Liver (tissue), 9 donors: ENCODE data around the gene DHCR24. TPM values are rescaled to one million over a fixed set of nuclear protein-coding genes. Genes with fewer than 3 reads are reported as not detected.

Experiments
- DNase-seq: peaks from one replicate; pipeline ENCODE4 v3.0.0-alpha.2; 2017; ENCODE audit warnings: low spot score
- H3K27ac ChIP-seq, 2 donors: one replicate each; pipeline ENCODE4 v1.7.0; 2013; ENCODE audit warnings: inconsistent platforms in 2 of 2, low read length in 2 of 2, control low read depth in 1 of 2, low read depth in 1 of 2, mild to moderate bottlenecking in 1 of 2
- H3K27me3 ChIP-seq, 4 donors: one replicate each; pipeline versions ENCODE4 v1.6.1 to v1.7.0; 2013; ENCODE audit warnings: low read length in 3 of 4, inconsistent platforms in 1 of 4, mild to moderate bottlenecking in 1 of 4, moderate library complexity in 1 of 4; ENCODE audit not compliant: control insufficient read depth in 4 of 4, insufficient read depth in 4 of 4
- H3K36me3 ChIP-seq, 4 donors: one replicate each; pipeline versions ENCODE4 v1.6.1 to v1.7.0; 2013; ENCODE audit warnings: low read length in 3 of 4, mild to moderate bottlenecking in 3 of 4, low read depth in 1 of 4, moderate library complexity in 1 of 4; ENCODE audit not compliant: control insufficient read depth in 4 of 4, insufficient read depth in 3 of 4
- H3K4me1 ChIP-seq, 4 donors: one replicate each; pipeline versions ENCODE4 v1.6.1 to v1.7.0; 2013; ENCODE audit warnings: low read length in 3 of 4, mild to moderate bottlenecking in 3 of 4, moderate library complexity in 1 of 4; ENCODE audit not compliant: control insufficient read depth in 4 of 4, insufficient read depth in 4 of 4
- H3K4me3 ChIP-seq, 3 donors: one replicate each; pipeline versions ENCODE4 v1.6.1 to v1.7.0; 2013; ENCODE audit warnings: low read length in 3 of 3, control low read depth in 1 of 3, low read depth in 1 of 3, mild to moderate bottlenecking in 1 of 3
- H3K9ac ChIP-seq, 2 donors: one replicate each; pipeline ENCODE4 v1.7.0; 2013; ENCODE audit warnings: low read length in 2 of 2, mild to moderate bottlenecking in 2 of 2, moderate library complexity in 2 of 2, control low read depth in 1 of 2, low read depth in 1 of 2
- H3K9me3 ChIP-seq, 4 donors: one replicate each; pipeline versions ENCODE4 v1.6.1 to v1.7.0; 2013; ENCODE audit warnings: low read length in 3 of 4; ENCODE audit not compliant: control insufficient read depth in 4 of 4
- EGR1 ChIP-seq, 2 donors: IDR thresholded peaks; 2 replicates each; pipeline ENCODE4 v1.6.1; 2016 to 2018; ENCODE audit warnings: antibody characterized with exemption in 2 of 2, low read depth in 2 of 2
- FOXA1 ChIP-seq: IDR thresholded peaks from 2 replicates; pipeline ENCODE4 v1.6.1; 2016; ENCODE audit warnings: antibody characterized with exemption
- FOXA2 ChIP-seq: IDR thresholded peaks from 2 replicates; pipeline ENCODE4 v1.6.1; 2016; ENCODE audit warnings: antibody characterized with exemption
- GABPA ChIP-seq, 2 donors: IDR thresholded peaks in 1 of 2; conservative IDR thresholded peaks in 1 of 2; 2 replicates each; pipeline ENCODE4 v1.6.1; 2016; ENCODE audit warnings: antibody characterized with exemption in 2 of 2, mild to moderate bottlenecking in 1 of 2, moderate library complexity in 1 of 2
- HNF4A ChIP-seq, 2 donors: conservative IDR thresholded peaks; 2 replicates each; pipeline ENCODE4 v1.6.1; 2016; ENCODE audit warnings: antibody characterized with exemption in 2 of 2, mild to moderate bottlenecking in 2 of 2
- HNF4G ChIP-seq: IDR thresholded peaks from 2 replicates; pipeline ENCODE4 v1.6.1; 2016; ENCODE audit warnings: antibody characterized with exemption
- NR2F2 ChIP-seq: IDR thresholded peaks from 2 replicates; pipeline ENCODE4 v1.6.1; 2016; ENCODE audit warnings: antibody characterized with exemption
- RAD21 ChIP-seq, 2 donors: IDR thresholded peaks; 2 replicates each; pipeline ENCODE4 v1.6.1; 2016; ENCODE audit warnings: antibody characterized with exemption in 2 of 2, mild to moderate bottlenecking in 2 of 2
- RXRA ChIP-seq, 2 donors: IDR thresholded peaks; 2 replicates each; pipeline ENCODE4 v1.6.1; 2017 to 2018; ENCODE audit warnings: antibody characterized with exemption in 2 of 2, mild to moderate bottlenecking in 1 of 2
- SP1 ChIP-seq: IDR thresholded peaks from 2 replicates; pipeline ENCODE4 v1.6.1; 2018; ENCODE audit warnings: antibody characterized with exemption, mild to moderate bottlenecking
- TAF1 ChIP-seq: conservative IDR thresholded peaks from 2 replicates; pipeline ENCODE4 v1.6.1; 2016; ENCODE audit warnings: antibody characterized with exemption, mild to moderate bottlenecking
- YY1 ChIP-seq: IDR thresholded peaks from 2 replicates; pipeline ENCODE4 v1.6.1; 2016; ENCODE audit warnings: antibody characterized with exemption, mild to moderate bottlenecking
- WGBS: extraction: QIAGEN DNeasy Blood & Tissue Kit; methylation state at CpG from one replicate; pipeline ENCODE4 v1.1.7; 2013; 5-methylcytosine and 5-hydroxymethylcytosine counted together
- polyA plus RNA-seq, 2 donors: library from polyadenylated mRNA; stranded (reverse) in 1 of 2; unstranded in 1 of 2; fragments of 200-250 nt in 1 of 2; fragments of >200 nt in 1 of 2; fragmentation: Nextera tagmentation in 1 of 2; extraction: Ambion mirVana in 1 of 2; gene quantifications; one replicate each; pipeline versions ENCODE4 v1.2.1 to v1.2.3, GENCODE V29; 2013 to 2015
- total RNA-seq, 2 donors: library from RNA; depleted of rRNA; stranded (reverse); fragments of >200 nt; gene quantifications; one replicate each; pipeline ENCODE4 v1.2.3, GENCODE V29; 2014
- TF ChIP-seq, protein P1 (sequence below): IDR thresholded peaks from 2 replicates; pipeline ENCODE4 v1.6.1; 2016; ENCODE audit warnings: antibody characterized with exemption
- TF ChIP-seq, protein P2 (sequence below): fragments of 150-350 bp; IDR thresholded peaks from 2 replicates; pipeline ENCODE4 v1.5.1; 2017; ENCODE audit warnings: improper control_type of control experiment, low read depth, low read length; ENCODE audit not compliant: missing input control
- TF ChIP-seq, protein P3 (sequence below): IDR thresholded peaks from 2 replicates; pipeline ENCODE4 v1.6.1; 2016; ENCODE audit warnings: antibody characterized with exemption
- TF ChIP-seq, protein P4 (sequence below): IDR thresholded peaks from 2 replicates; pipeline ENCODE4 v1.6.1; 2016; ENCODE audit warnings: antibody characterized with exemption, mild to moderate bottlenecking
- TF ChIP-seq, protein P5 (sequence below): IDR thresholded peaks from 2 replicates; pipeline ENCODE4 v1.6.1; 2016; ENCODE audit warnings: antibody characterized with exemption
- donor health status: healthy.
- donor health status: healthy.
- donor health status: healthy.
- donor health status: healthy.
- donor health status: healthy.

The DHCR24 gene
- total and polyA plus RNA-seq, 4 donors = 271 to 815 (median 600) TPM

DNA sequence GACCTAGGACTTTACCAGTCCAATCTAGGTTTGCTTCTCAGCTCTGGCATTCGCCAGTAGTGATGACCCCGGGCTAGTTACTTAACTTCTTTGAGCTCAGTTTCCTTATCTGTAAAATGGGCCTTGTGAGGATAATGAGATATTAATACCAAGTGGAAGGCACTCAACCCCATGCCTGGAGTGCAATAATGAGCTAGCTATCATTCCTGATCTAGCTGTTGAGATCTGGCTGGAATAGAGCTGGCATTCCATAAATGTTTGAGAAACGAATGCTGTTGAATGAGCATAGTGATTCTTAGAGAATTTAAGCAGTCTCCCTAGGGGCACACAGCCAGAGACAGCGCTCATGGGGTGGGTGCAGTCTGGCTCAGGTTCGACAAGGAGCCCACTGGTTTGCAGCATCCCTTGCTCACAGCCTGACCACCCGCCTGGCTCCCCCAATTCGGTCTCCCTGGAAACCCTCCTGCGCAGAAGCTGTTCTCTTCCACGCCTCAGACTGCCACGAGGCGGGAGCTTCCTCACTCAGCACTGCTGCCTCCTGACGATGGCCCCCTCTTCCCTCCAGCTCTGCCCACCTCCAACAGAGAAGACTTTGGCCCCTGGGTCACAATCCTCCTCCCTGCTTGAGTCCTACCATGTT is 32.5 kb downstream of the DHCR24 start:
- TF ChIP-seq, protein P1, sequence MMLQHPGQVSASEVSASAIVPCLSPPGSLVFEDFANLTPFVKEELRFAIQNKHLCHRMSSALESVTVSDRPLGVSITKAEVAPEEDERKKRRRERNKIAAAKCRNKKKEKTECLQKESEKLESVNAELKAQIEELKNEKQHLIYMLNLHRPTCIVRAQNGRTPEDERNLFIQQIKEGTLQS = no peak
- TF ChIP-seq SP1 (no peak), EGR1 (IDR thresholded peaks at IDR 0.05; ENCODE audit: low read depth in 2 of 2) (no peak), TAF1 (no peak), GABPA (IDR thresholded peaks at IDR 0.05 in 1 of 2, conservative IDR thresholded peaks at IDR 0.05 in 1 of 2) (no peak), YY1 (no peak), NR2F2 (no peak)
- TF ChIP-seq, protein P2, sequence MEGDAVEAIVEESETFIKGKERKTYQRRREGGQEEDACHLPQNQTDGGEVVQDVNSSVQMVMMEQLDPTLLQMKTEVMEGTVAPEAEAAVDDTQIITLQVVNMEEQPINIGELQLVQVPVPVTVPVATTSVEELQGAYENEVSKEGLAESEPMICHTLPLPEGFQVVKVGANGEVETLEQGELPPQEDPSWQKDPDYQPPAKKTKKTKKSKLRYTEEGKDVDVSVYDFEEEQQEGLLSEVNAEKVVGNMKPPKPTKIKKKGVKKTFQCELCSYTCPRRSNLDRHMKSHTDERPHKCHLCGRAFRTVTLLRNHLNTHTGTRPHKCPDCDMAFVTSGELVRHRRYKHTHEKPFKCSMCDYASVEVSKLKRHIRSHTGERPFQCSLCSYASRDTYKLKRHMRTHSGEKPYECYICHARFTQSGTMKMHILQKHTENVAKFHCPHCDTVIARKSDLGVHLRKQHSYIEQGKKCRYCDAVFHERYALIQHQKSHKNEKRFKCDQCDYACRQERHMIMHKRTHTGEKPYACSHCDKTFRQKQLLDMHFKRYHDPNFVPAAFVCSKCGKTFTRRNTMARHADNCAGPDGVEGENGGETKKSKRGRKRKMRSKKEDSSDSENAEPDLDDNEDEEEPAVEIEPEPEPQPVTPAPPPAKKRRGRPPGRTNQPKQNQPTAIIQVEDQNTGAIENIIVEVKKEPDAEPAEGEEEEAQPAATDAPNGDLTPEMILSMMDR = no peak
- TF ChIP-seq, protein P3, sequence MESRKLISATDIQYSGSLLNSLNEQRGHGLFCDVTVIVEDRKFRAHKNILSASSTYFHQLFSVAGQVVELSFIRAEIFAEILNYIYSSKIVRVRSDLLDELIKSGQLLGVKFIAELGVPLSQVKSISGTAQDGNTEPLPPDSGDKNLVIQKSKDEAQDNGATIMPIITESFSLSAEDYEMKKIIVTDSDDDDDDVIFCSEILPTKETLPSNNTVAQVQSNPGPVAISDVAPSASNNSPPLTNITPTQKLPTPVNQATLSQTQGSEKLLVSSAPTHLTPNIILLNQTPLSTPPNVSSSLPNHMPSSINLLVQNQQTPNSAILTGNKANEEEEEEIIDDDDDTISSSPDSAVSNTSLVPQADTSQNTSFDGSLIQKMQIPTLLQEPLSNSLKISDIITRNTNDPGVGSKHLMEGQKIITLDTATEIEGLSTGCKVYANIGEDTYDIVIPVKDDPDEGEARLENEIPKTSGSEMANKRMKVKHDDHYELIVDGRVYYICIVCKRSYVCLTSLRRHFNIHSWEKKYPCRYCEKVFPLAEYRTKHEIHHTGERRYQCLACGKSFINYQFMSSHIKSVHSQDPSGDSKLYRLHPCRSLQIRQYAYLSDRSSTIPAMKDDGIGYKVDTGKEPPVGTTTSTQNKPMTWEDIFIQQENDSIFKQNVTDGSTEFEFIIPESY = no peak
- WGBS = 96% methylated on average over 12 of the region's 12 CpGs
- Histone ChIP-seq H3K4me1 (peaks cover 6 to 51% (median 33%) of the 10 kb centered on the region in 4 donors), H3K27ac (no peak overlapping the region), H3K9ac (no peak overlapping the region), H3K36me3 (peaks cover 28 to 69% (median 56%) of the 10 kb centered on the region in 4 donors), H3K27me3 (no peaks in the 10 kb centered on the region), H3K4me3 (no peak overlapping the region), H3K9me3 (no peaks in the 10 kb centered on the region)
- no peak for DNase-seq

DNA sequence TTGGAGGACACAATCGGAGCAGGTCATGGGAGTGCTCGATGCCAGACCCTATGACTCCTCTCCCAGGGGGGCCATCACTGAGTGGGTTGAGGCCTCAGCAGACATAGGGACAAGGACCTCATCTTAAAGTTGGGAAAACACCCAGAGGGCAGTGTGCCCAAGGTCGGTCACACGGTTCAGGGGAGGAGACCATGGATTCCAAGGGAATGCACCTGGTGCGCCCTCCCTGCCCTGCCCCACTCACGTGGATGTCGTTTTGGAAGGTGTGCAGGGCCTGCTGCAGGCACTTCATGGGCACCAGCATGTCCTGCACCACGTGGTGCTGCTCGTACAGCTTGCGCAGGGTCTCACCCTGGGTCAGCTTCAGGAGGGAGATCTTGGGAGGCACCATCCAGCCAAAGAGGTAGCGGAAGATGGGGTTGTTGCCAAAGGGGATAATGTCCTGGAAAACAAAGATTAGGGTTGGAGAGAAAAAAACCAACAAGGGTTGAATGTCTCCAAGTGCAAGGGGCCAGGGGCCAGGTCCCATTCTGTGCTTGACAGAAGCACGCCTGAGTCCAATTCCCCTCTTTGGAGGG is 33.1 kb downstream of the DHCR24 start:
- no peak for DNase-seq
- no peaks in the 10 kb centered on the region for H3K9me3 ChIP-seq
- H3K27me3 ChIP-seq = no peaks in the 10 kb centered on the region
- H3K36me3 ChIP-seq = peaks cover 28 to 71% (median 58%) of the 10 kb centered on the region in 4 donors
- H3K27ac ChIP-seq = no peak overlapping the region
- TF ChIP-seq GABPA (IDR thresholded peaks at IDR 0.05 in 1 of 2, conservative IDR thresholded peaks at IDR 0.05 in 1 of 2) = no peak
- TF ChIP-seq HNF4A (conservative IDR thresholded peaks at IDR 0.05) = no peak
- no peak for TF ChIP-seq EGR1 (IDR thresholded peaks at IDR 0.05; ENCODE audit: low read depth in 2 of 2)
- TF ChIP-seq, protein P2 = no peak
- TF ChIP-seq RXRA (IDR thresholded peaks at IDR 0.05) = no peak
- TF ChIP-seq, protein P4, sequence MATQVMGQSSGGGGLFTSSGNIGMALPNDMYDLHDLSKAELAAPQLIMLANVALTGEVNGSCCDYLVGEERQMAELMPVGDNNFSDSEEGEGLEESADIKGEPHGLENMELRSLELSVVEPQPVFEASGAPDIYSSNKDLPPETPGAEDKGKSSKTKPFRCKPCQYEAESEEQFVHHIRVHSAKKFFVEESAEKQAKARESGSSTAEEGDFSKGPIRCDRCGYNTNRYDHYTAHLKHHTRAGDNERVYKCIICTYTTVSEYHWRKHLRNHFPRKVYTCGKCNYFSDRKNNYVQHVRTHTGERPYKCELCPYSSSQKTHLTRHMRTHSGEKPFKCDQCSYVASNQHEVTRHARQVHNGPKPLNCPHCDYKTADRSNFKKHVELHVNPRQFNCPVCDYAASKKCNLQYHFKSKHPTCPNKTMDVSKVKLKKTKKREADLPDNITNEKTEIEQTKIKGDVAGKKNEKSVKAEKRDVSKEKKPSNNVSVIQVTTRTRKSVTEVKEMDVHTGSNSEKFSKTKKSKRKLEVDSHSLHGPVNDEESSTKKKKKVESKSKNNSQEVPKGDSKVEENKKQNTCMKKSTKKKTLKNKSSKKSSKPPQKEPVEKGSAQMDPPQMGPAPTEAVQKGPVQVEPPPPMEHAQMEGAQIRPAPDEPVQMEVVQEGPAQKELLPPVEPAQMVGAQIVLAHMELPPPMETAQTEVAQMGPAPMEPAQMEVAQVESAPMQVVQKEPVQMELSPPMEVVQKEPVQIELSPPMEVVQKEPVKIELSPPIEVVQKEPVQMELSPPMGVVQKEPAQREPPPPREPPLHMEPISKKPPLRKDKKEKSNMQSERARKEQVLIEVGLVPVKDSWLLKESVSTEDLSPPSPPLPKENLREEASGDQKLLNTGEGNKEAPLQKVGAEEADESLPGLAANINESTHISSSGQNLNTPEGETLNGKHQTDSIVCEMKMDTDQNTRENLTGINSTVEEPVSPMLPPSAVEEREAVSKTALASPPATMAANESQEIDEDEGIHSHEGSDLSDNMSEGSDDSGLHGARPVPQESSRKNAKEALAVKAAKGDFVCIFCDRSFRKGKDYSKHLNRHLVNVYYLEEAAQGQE = no peak
- TF ChIP-seq HNF4G = no peak
- TF ChIP-seq FOXA1 = no peak
- no peak for TF ChIP-seq SP1
- TF ChIP-seq FOXA2 = no peak
- no peak for TF ChIP-seq NR2F2
- TF ChIP-seq TAF1 = no peak
- TF ChIP-seq, protein P5, sequence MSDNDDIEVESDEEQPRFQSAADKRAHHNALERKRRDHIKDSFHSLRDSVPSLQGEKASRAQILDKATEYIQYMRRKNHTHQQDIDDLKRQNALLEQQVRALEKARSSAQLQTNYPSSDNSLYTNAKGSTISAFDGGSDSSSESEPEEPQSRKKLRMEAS = no peak
- no peak for TF ChIP-seq RAD21 (IDR thresholded peaks at IDR 0.05)
- TF ChIP-seq, protein P1 = no peak
- no peak overlapping the region for H3K4me3 ChIP-seq
- no peak overlapping the region for H3K9ac ChIP-seq
- WGBS = 80% methylated on average over 12 of the region's 12 CpGs
- H3K4me1 ChIP-seq = peaks cover 4 to 44% (median 29%) of the 10 kb centered on the region in 4 donors
